Posterior cingulate gyrus (tissue), 11 donors: ENCODE results near the gene PPP1R1B.

ENCODE experiments used
- DNase-seq, 10 donors: peaks; one replicate each; pipeline versions ENCODE4 v3.0.0 to v3.0.0-alpha.2; 2020 to 2021; ENCODE audit warnings: mixed read lengths in 3 of 10
- intact Hi-C: fragments of 100-400 bp; cut with DNase I; formaldehyde crosslinking; loops from one replicate; pipeline ENCODE4 v1.15.1; 2023

PPP1R1B gene

DNA sequence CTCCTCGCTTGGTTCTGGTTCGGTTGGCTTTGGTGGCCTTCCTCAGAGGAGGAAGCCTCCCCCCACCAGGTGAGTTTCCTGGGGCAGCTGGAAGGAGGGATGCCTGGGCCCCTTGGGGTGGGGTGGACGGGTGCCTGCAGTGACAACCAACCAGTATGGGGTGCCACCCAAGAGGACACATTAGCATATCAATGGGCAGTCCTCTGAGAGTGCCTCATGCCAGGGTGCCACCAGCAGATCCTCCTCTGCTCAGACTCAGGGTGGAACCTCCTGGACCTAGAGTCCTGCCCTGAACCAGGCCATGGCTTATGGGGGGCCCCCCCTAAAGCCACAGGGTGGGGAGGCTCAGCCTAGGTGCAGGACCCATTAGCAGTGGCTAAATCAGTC, 2.7 kb downstream of the PPP1R1B start:
- intact Hi-C loops = no loop called here

DNA sequence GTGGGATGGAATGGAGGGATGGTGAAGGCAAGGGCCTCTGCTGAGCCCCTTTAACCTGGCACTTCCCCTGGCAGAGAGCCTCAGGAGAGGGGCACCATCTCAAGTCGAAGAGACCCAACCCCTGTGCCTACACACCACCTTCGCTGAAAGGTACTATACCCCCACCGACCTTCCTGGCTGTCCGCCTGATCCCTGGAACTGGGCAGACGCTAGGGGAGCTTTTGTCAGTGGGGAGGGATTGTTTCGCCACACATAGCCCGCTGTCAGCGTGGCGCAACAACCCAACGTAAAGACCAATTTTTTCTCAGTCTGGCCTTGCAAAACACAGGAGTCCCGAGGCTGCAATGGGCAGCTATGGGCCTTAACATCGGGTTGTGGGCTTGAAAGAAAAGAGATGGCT, 3.1 kb downstream of the PPP1R1B start:
- intact Hi-C loops = no loop called here
- no peak for DNase-seq

More for the DNA sequence above, 2.7 kb downstream of the PPP1R1B start:
- DNase-seq = no peak

GRCh38 chr17:39631403-39631802, 4.7 kb downstream of the PPP1R1B start:
- no peak for DNase-seq
- intact Hi-C loops = no loop called here

- intact Hi-C loops = no loop called here
- DNase-seq = peak in 9 of 10 donors; percentile 55 to 94 (median 74)
Observed at GRCh38 chr17:39632153-39632941, 5.6 kb downstream of the PPP1R1B start.

DNA sequence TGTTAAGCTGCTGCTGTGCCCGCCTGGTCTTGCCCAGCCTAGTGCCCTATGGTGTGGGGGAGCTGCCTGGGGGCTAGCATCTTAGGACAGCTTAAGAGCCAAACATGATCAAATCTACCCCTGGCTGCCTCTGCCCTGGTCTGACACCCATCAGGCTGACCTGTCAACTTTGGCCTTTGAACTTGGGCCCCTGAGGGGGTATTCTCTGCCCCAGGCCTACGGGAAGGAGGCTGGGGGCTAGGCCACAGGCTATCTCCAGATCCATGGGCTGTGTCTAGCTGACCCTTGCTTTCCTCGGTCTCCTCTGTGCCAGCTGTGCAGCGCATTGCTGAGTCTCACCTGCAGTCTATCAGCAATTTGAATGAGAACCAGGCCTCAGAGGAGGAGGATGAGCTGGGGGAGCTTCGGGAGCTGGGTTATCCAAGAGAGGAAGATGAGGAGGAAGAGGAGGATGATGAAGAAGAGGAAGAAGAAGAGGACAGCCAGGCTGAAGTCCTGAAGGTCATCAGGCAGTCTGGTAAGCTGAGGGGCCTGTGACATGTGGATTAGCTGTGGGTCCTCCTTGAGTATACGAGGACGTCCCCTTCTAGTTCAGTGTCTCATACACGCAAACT, 6.9 kb downstream of the PPP1R1B start:
- intact Hi-C loops = no loop called here
- DNase-seq = no peak

GRCh38 chr17:39634384-39634871, 7.7 kb downstream of the PPP1R1B start:
- intact Hi-C loops = no loop called here

DNA sequence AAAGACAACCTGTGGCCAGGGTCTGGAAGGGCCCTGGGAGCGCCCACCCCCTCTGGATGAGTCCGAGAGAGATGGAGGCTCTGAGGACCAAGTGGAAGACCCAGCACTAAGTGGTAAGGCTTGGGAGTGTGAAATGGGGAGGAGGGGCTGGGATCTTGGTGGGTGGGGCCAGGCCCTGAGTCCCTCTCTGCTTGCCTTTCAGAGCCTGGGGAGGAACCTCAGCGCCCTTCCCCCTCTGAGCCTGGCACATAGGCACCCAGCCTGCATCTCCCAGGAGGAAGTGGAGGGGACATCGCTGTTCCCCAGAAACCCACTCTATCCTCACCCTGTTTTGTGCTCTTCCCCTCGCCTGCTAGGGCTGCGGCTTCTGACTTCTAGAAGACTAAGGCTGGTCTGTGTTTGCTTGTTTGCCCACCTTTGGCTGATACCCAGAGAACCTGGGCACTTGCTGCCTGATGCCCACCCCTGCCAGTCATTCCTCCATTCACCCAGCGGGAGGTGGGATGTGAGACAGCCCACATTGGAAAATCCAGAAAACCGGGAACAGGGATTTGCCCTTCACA, 8.9 kb downstream of the PPP1R1B start:
- no peak for DNase-seq
- intact Hi-C loops = loop anchor here (5.0 kb wide), 1 partner anchor 117 kb away; no protein-coding TSS in a partner anchor

More at GRCh38 chr17:39634384-39634871, 7.7 kb downstream of the PPP1R1B start:
- DNase-seq = no peak

- DNase-seq = no peak
- intact Hi-C loops = loop anchor here (5.0 kb wide), 1 partner anchor 116 kb away; no protein-coding TSS in a partner anchor
Observed at GRCh38 chr17:39636587-39636926, 9.8 kb downstream of the PPP1R1B start.

DNA sequence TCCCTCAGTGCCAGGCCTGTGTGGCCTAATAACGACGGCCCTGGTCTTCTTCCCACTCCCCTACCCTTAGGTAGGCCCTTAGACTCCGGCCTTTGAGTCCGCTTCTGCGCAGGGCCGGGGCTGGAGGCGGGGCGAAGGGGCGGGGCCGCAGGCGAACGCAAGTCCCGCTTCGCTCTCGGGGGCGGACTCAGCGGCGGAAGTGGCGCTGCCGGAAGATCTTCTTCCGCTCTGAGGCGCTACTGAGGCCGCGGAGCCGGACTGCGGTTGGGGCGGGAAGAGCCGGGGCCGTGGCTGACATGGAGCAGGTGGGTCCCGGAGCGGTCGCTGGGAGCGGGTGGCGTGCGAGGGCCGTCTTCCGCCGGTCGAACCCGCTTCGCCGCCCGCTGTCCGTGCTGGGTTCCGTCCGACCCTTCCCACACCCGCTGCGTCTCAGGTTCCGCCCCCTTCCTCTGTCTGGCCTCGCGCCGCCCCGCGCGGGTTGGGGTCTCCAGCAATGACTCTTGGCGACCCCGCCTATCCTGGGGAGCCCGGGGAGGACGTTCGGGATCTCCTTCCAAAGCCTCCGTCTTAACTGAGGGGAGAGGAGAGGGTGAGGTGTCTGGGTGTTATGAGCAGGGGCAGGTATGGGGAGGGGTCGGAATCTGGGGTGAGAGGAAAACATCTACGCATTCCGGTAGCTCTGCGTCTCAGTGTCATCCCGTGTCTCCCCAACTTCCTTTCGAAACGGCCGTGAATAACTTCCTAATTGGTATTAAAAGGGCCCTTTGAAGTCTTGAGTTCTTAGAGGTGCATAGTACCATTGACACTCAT, 10.4 kb downstream of the PPP1R1B start, which contains the start of gene STARD3:
STARD3 (plus strand) TSS at position 218 of the 810 bp plus-strand sequence. CDS start 16,388 bp downstream, outside the sequence.
- DNase-seq = peak; percentile 87 to 99 (median 93)
- intact Hi-C loops = loop anchor here (5.0 kb wide), 1 partner anchor 115 kb away; no protein-coding TSS in a partner anchor

GRCh38 chr17:39638317-39638716, 11.6 kb downstream of the PPP1R1B start:
- no peak for DNase-seq
- intact Hi-C loops = loop anchor here (5.0 kb wide), 1 partner anchor 114 kb away; no protein-coding TSS in a partner anchor

DNA sequence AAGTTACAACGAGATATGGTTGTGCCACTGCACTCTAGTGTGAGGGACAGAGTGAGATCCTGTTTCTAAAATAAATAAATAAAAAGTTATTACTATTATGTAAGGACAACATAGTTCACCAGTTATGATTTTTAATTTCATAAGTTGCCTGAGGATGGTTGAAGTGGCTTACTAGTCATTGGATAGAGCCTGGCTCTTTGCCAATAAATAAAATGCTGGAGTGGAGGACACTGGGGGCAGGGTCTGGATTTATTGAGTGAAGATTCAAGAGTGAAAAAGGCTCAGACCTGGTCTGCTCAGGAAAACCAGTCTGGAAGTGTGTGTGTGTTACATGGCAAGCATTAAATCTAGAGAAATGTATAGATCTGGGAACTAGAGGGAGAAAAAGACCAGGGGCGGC, 12.3 kb downstream of the PPP1R1B start:
- intact Hi-C loops = loop anchor here (5.0 kb wide), 1 partner anchor 113 kb away; no protein-coding TSS in a partner anchor
- no peak for DNase-seq

DNA sequence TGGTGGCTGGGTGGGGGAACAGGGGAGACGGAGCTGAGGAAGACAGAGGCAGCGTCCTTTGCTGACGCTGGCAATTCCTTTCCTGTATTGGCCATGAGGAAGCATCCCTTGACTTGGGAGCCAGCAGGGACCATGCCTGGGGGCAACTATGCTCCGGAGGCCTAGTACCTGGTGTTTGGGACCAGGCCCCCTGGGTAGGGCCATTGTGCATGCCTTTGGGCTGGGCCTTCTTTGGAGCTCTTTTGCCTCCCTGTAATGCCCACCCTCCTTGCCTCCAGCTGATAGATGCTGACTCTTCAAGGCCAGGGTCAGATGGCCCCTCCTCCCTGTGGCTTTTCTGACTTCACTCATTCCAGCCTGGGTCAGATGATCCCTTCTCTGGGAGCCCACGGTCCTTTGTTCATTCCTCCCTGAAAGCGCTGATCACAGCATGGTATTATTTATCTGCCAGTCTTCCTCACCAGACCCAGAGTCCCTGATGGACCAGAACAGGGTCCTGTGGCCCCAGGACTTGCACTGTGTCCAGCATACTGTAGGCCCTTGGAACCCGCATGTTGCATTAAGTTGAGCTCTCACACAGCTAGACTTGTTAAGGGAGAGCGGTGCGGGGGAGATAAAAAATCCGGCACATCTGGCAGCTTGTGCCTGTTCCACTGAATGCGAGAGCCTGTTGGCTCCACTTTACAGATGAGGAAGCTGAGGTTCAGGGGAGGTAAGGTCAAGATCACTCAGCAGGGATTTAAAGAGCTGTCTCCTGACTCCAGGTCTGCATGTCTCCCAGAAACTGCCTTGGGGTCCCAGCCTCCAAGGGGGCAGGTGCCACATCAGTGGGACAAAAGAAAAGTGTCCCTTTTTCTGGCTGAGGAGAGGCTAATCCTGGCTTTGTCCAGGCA, 13.1 kb downstream of the PPP1R1B start:
- intact Hi-C loops = loop anchor here (5.0 kb wide), 1 partner anchor 112 kb away; no protein-coding TSS in a partner anchor
- DNase-seq = no peak

GRCh38 chr17:39640591-39641031, 13.9 kb downstream of the PPP1R1B start:
- no peak for DNase-seq
- intact Hi-C loops = no loop called here

DNA sequence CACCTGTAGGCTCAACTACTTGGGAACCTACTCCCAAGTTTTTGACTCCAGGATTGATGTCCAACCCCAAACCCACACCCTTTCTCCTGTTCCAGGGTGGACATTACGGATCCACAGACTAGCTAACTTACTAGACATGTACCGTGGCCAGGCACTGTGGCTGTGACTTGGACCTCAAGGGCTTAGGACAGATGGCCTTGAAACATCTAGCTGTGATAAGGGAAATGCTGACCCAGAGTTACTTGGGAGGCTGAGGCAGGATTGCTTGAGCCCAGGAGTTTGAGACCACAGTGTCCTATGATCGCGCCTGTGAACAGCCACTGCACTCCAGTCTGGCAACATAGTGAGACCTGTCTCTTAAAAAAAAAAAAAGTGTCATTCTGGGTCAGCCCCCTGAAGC, 14.3 kb downstream of the PPP1R1B start:
- intact Hi-C loops = no loop called here
- DNase-seq = no peak

DNA sequence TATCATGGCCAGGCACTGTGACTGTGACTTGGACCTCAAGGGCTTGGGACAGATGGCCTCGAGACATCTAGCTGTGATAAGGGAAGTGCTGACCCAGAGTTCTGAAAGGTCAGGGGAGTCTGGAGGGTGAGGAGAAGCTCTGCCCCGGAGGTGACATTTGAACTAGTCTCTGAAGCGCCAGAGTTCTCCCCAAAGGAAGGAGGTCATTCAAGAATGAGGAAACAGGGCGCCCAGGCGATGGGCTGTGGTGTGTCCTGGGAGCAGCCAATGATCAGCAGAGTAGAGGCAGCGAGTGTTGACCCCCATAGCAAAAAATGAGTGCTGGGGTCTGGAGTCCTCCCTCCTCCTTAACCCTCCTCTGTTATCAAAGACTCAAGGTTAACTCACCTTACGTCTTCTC, 15.1 kb downstream of the PPP1R1B start:
- no peak for DNase-seq
- intact Hi-C loops = no loop called here

DNA sequence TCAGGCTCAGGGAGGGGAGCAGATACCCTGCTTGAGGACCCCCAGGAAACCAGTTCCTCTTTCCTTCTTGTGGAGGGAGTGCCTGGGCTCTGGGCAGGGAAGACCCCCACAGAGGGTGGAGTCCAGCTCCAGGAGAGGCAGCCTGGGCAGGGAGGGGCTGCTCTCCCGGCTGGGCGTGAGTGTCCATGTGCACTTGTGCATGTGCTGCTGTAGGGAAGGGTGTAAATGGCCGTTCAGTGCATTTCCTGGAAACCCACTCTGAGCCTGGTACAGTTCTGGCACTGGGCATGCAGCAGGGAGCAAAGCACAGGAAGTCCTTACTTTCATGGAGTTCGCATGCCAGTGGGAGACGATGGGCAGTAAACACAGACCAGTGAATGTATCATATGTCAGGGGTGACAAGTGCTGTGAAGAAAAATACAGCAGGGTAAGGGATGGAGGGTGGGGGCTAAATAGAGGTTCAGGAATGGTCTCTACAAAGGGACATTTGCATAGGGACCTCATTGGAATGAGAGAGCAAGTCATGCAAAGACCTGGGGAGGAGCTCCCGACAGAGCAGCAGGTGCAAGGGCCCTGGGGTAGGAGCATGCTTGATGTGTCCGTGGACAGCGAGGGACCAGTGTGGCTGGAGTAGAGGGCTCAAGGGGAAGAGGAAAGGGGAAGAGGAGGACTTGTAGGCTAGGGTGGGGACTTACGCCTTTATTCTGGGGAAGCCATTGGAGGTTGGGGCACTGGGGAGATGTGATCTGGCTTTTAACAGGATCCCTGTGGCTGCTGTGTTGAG, 15.7 kb downstream of the PPP1R1B start:
- intact Hi-C loops = no loop called here
- no peak for DNase-seq

DNA sequence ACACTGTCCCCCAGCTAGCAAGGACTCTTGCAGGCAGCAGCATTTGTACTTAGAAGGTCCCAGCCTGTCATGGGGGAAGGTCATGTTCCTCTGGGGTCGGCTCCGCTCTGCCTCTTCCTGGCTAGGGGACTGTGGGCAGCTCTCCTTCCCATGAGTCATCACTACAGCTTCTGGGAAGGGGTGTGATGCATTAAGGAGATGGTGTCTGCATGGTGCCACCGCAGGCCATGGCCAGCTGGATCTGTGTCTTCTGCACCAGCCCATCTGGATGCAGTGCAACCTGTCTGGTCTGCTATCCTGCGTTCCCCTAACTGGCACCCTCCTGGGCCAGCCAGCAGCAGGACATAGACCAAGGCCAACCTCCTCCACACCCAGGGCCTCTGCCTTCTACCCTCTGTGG, 16.5 kb downstream of the PPP1R1B start:
- no peak for DNase-seq
- intact Hi-C loops = no loop called here

GRCh38 chr17:39647256-39647655, 20.5 kb downstream of the PPP1R1B start:
- intact Hi-C loops = no loop called here
- no peak for DNase-seq
